ENCODE data around the gene NTSR1. TPM values are rescaled to one million over a fixed set of nuclear protein-coding genes. Genes with fewer than 3 reads are reported as not detected.

The NTSR1 gene
- total and polyA plus RNA-seq, 2 experiments from 2014 or later, result 0.15 to 1.4 TPM

DNA sequence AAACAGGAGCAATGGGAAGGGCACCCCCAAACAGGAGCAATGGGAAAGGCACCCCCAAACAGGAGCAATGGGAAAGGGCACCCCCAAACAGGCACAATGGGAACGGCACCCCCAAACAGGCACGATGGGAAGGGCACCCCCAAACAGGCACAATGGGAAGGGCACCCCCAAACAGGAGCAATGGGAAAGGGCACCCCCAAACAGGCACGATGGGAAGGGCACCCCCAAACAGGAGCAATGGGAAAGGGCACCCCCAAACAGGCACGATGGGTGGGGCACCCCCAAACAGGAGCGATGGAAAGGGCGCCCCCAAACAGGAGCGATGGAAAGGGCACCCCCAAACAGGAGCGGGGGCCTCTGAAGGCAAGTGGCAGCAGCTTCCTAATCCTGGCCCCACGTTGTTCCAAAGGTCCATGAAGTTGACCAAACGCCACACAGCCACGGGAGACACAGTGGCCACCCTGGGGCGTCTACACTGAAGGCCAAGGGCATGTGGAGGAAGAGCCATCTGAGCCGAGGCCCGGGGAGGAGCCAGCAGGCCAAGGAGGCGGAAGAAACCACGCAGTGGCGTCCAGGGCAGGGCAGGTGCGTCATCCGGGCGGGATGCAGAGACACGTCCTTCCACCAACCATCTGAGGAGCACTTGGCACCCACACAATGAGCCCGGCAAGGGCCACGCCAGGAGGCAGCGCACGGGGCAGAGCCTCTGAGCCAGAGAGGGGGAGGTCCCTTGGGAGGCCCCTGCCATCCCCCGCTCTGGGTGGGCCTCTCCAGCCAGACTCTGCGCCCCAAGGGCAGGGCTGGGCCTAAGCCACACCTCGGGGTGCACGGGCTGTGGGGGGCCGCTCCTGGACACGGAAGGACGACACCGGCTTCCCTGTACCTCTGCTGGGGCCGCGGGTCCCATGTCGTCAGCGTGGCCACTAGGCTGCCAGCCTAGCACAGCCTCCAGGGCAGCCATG lies 21.5 kb upstream of the NTSR1 start:
- H3K79me2 ChIP-seq (replicated peaks; ENCODE audit: insufficient read depth), result no peaks in the 10 kb centered on the region
- no peaks in the 10 kb centered on the region for H3K4me1 ChIP-seq (ENCODE audit: insufficient read depth)
- Mint-ChIP-seq H3K27ac (no peak overlapping the region), H3K4me1 (peaks cover 16% of the 10 kb centered on the region), H3K36me3 (ENCODE audit: low read depth) (no peaks in the 10 kb centered on the region), H3K27me3 (ENCODE audit: insufficient read depth, low read depth, poor library complexity) (peaks cover 17% of the 10 kb centered on the region), H3K4me3 (no peak overlapping the region), H3K9me3 (no peaks in the 10 kb centered on the region)
- H3K27ac ChIP-seq (ENCODE audit: low read depth), result no peak overlapping the region
- H3K9me2 ChIP-seq (ENCODE audit: insufficient read depth), result no peaks in the 10 kb centered on the region
- ATAC-seq (no peak), DNase-seq (ENCODE audit: low spot score) (no peak)
- H3K4me3 ChIP-seq, result no peak overlapping the region
- no peaks in the 10 kb centered on the region for H3F3A ChIP-seq (replicated peaks; ENCODE audit: low read depth)
- H2AFZ ChIP-seq, result no peak overlapping the region
- no peak for TF ChIP-seq ZNF331 (CRISPR knock-in tag; IDR thresholded peaks at IDR 0.05; ENCODE audit: low read depth)
- no peak for TF ChIP-seq EZH2phosphoT487 (IDR thresholded peaks at IDR 0.05; ENCODE audit: unreplicated experiment)
- no peak for TF ChIP-seq JUNB (IDR thresholded peaks at IDR 0.05; ENCODE audit: unreplicated experiment)
- TF ChIP-seq POLR2AphosphoS5 (IDR thresholded peaks at IDR 0.05; ENCODE audit: low read depth), result no peak
- no peak for TF ChIP-seq ZNF114 (CRISPR knock-in tag; IDR thresholded peaks at IDR 0.05)
- TF ChIP-seq EZH2 (IDR thresholded peaks at IDR 0.05; ENCODE audit: low read depth, unreplicated experiment), result no peak
- TF ChIP-seq, protein P1, sequence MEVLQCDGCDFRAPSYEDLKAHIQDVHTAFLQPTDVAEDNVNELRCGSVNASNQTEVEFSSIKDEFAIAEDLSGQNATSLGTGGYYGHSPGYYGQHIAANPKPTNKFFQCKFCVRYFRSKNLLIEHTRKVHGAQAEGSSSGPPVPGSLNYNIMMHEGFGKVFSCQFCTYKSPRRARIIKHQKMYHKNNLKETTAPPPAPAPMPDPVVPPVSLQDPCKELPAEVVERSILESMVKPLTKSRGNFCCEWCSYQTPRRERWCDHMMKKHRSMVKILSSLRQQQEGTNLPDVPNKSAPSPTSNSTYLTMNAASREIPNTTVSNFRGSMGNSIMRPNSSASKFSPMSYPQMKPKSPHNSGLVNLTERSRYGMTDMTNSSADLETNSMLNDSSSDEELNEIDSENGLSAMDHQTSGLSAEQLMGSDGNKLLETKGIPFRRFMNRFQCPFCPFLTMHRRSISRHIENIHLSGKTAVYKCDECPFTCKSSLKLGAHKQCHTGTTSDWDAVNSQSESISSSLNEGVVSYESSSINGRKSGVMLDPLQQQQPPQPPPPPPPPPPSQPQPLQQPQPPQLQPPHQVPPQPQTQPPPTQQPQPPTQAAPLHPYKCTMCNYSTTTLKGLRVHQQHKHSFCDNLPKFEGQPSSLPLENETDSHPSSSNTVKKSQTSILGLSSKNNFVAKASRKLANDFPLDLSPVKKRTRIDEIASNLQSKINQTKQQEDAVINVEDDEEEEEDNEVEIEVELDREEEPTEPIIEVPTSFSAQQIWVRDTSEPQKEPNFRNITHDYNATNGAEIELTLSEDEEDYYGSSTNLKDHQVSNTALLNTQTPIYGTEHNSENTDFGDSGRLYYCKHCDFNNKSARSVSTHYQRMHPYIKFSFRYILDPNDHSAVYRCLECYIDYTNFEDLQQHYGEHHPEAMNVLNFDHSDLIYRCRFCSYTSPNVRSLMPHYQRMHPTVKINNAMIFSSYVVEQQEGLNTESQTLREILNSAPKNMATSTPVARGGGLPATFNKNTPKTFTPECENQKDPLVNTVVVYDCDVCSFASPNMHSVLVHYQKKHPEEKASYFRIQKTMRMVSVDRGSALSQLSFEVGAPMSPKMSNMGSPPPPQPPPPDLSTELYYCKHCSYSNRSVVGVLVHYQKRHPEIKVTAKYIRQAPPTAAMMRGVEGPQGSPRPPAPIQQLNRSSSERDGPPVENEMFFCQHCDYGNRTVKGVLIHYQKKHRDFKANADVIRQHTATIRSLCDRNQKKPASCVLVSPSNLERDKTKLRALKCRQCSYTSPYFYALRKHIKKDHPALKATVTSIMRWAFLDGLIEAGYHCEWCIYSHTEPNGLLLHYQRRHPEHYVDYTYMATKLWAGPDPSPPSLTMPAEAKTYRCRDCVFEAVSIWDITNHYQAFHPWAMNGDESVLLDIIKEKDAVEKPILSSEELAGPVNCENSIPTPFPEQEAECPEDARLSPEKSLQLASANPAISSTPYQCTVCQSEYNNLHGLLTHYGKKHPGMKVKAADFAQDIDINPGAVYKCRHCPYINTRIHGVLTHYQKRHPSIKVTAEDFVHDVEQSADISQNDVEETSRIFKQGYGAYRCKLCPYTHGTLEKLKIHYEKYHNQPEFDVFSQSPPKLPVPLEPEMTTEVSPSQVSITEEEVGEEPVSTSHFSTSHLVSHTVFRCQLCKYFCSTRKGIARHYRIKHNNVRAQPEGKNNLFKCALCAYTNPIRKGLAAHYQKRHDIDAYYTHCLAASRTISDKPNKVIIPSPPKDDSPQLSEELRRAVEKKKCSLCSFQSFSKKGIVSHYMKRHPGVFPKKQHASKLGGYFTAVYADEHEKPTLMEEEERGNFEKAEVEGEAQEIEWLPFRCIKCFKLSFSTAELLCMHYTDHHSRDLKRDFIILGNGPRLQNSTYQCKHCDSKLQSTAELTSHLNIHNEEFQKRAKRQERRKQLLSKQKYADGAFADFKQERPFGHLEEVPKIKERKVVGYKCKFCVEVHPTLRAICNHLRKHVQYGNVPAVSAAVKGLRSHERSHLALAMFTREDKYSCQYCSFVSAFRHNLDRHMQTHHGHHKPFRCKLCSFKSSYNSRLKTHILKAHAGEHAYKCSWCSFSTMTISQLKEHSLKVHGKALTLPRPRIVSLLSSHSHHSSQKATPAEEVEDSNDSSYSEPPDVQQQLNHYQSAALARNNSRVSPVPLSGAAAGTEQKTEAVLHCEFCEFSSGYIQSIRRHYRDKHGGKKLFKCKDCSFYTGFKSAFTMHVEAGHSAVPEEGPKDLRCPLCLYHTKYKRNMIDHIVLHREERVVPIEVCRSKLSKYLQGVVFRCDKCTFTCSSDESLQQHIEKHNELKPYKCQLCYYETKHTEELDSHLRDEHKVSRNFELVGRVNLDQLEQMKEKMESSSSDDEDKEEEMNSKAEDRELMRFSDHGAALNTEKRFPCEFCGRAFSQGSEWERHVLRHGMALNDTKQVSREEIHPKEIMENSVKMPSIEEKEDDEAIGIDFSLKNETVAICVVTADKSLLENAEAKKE (CRISPR knock-in tag; IDR thresholded peaks at IDR 0.05), result no peak
- no peak for TF ChIP-seq NANOG (IDR thresholded peaks at IDR 0.05; ENCODE audit: borderline replicate concordance)
- no peak for TF ChIP-seq STAT1 (IDR thresholded peaks at IDR 0.05; ENCODE audit: unreplicated experiment)
- no peak for TF ChIP-seq ETS1 (IDR thresholded peaks at IDR 0.05)
- TF ChIP-seq CREB1 (CRISPR knock-in tag; IDR thresholded peaks at IDR 0.05; ENCODE audit: low read depth), result no peak
- TF ChIP-seq CTCF (conservative IDR thresholded peaks at IDR 0.05; ENCODE audit: low read depth in 2 of 2), result no peak
- TF ChIP-seq, protein P2, sequence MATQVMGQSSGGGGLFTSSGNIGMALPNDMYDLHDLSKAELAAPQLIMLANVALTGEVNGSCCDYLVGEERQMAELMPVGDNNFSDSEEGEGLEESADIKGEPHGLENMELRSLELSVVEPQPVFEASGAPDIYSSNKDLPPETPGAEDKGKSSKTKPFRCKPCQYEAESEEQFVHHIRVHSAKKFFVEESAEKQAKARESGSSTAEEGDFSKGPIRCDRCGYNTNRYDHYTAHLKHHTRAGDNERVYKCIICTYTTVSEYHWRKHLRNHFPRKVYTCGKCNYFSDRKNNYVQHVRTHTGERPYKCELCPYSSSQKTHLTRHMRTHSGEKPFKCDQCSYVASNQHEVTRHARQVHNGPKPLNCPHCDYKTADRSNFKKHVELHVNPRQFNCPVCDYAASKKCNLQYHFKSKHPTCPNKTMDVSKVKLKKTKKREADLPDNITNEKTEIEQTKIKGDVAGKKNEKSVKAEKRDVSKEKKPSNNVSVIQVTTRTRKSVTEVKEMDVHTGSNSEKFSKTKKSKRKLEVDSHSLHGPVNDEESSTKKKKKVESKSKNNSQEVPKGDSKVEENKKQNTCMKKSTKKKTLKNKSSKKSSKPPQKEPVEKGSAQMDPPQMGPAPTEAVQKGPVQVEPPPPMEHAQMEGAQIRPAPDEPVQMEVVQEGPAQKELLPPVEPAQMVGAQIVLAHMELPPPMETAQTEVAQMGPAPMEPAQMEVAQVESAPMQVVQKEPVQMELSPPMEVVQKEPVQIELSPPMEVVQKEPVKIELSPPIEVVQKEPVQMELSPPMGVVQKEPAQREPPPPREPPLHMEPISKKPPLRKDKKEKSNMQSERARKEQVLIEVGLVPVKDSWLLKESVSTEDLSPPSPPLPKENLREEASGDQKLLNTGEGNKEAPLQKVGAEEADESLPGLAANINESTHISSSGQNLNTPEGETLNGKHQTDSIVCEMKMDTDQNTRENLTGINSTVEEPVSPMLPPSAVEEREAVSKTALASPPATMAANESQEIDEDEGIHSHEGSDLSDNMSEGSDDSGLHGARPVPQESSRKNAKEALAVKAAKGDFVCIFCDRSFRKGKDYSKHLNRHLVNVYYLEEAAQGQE (IDR thresholded peaks at IDR 0.05; ENCODE audit: unreplicated experiment), result no peak
- no peaks in the 10 kb centered on the region for H4K20me1 ChIP-seq (replicated peaks; ENCODE audit: insufficient read depth)
- no peaks in the 10 kb centered on the region for H3K36me3 ChIP-seq (ENCODE audit: insufficient read depth)
- H3K4me2 ChIP-seq, result no peak overlapping the region
- H3K27me3 ChIP-seq (ENCODE audit: insufficient read depth), result no peaks in the 10 kb centered on the region

All from GM23338 (cell line).